A673 (cell line): Measurements from ENCODE around the gene SLF2.

Experiments used
- EZH2 ChIP-seq: fragments of 200-600 bp; sonication (generic); IDR thresholded peaks from 2 replicates; pipeline ENCODE4 v1.6.1; 2017; ENCODE audit warnings: borderline replicate concordance, low read depth, mild to moderate bottlenecking, mixed read lengths, antibody characterized with exemption, low read length; ENCODE audit not compliant: poor library complexity, severe bottlenecking
- TF ChIP-seq, protein P1 (sequence below): fragments of 300-800, 200-600 bp; sonication (generic); conservative IDR thresholded peaks from 2 replicates; pipeline ENCODE4 v1.5.1; 2017; ENCODE audit warnings: low read depth, mild to moderate bottlenecking, antibody characterized with exemption, low read length, moderate library complexity, mixed read lengths

DNA sequence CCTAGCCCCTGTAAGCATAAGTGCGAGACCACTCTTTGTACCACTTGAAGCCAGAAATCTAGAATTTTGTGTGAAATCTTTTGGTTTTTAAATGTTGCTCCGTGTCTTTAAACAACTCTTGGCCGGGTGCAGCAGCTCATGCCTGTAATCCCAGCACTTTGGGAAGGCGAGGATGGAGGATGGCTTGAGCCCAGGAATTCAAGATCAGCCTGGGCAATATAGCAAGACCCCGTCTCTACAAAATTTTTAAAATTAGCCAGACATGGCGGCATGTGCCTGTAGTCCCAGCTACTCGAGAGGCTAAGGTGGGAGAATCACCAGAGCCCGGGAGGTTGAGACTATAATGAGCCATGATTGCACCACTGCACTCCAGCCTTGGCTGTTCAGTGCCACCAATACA, 4.4 kb upstream of the SLF2 start:
- TF ChIP-seq, protein P1, sequence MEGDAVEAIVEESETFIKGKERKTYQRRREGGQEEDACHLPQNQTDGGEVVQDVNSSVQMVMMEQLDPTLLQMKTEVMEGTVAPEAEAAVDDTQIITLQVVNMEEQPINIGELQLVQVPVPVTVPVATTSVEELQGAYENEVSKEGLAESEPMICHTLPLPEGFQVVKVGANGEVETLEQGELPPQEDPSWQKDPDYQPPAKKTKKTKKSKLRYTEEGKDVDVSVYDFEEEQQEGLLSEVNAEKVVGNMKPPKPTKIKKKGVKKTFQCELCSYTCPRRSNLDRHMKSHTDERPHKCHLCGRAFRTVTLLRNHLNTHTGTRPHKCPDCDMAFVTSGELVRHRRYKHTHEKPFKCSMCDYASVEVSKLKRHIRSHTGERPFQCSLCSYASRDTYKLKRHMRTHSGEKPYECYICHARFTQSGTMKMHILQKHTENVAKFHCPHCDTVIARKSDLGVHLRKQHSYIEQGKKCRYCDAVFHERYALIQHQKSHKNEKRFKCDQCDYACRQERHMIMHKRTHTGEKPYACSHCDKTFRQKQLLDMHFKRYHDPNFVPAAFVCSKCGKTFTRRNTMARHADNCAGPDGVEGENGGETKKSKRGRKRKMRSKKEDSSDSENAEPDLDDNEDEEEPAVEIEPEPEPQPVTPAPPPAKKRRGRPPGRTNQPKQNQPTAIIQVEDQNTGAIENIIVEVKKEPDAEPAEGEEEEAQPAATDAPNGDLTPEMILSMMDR, result no peak
- TF ChIP-seq EZH2, result no peak
